ENCODE data around the gene SRD5A3.

Gene SRD5A3

GRCh38 chr4:55367084-55367722 is 21.2 kb downstream of the SRD5A3 start:
- Histone ChIP-seq H3K4me3 (no peak overlapping the region), H3K27ac (no peak overlapping the region)

GRCh38 chr4:55369968-55370367 is 23.9 kb downstream of the SRD5A3 start:
- no peak overlapping the region for H3K4me3 ChIP-seq
- H3K27ac ChIP-seq = no peak overlapping the region

GRCh38 chr4:55372259-55372658 is 26.2 kb downstream of the SRD5A3 start:
- Histone ChIP-seq H3K4me3 (no peak overlapping the region), H3K27ac (no peak overlapping the region)

GRCh38 chr4:55373461-55373860 is 27.4 kb downstream of the SRD5A3 start:
- Histone ChIP-seq H3K4me3 (no peak overlapping the region), H3K27ac (no peak overlapping the region)

GRCh38 chr4:55376698-55377097 is 30.7 kb downstream of the SRD5A3 start:
- H3K4me3 ChIP-seq = no peak overlapping the region
- H3K27ac ChIP-seq = no peak overlapping the region

- Histone ChIP-seq H3K27ac (no peak overlapping the region), H3K4me3 (no peak overlapping the region)
Observed at GRCh38 chr4:55378617-55379467, 32.8 kb downstream of the SRD5A3 start.

- no peak overlapping the region for H3K4me3 ChIP-seq
- H3K27ac ChIP-seq = no peak overlapping the region
Observed at GRCh38 chr4:55380576-55380975, 34.5 kb downstream of the SRD5A3 start.

GRCh38 chr4:55381502-55381901 is 35.5 kb downstream of the SRD5A3 start:
- Histone ChIP-seq H3K4me3 (no peak overlapping the region), H3K27ac (no peak overlapping the region)

GRCh38 chr4:55382488-55383003 is 36.5 kb downstream of the SRD5A3 start:
- no peak overlapping the region for H3K4me3 ChIP-seq
- H3K27ac ChIP-seq = no peak overlapping the region

GRCh38 chr4:55385201-55385649 is 39.2 kb downstream of the SRD5A3 start:
- H3K4me3 ChIP-seq = no peak overlapping the region
- H3K27ac ChIP-seq = no peak overlapping the region

GRCh38 chr4:55386073-55386472 is 40.0 kb downstream of the SRD5A3 start:
- Histone ChIP-seq H3K4me3 (no peak overlapping the region), H3K27ac (no peak overlapping the region)

- Histone ChIP-seq H3K27ac (no peak overlapping the region), H3K4me3 (no peak overlapping the region)
Observed at GRCh38 chr4:55386840-55387239, 40.8 kb downstream of the SRD5A3 start.

GRCh38 chr4:55393461-55394320 is 47.6 kb downstream of the SRD5A3 start:
- no peak overlapping the region for H3K4me3 ChIP-seq
- no peak overlapping the region for H3K27ac ChIP-seq

- Histone ChIP-seq H3K27ac (peak overlapping the region in 20 of 21 experiments; percentile 91 to 100 (median 97)), H3K4me3 (peak overlapping the region; percentile 73 to 100 (median 92))
Observed at GRCh38 chr4:55395218-55395528, 49.1 kb downstream of the SRD5A3 start.

GRCh38 chr4:55395529-55396307 is 49.7 kb downstream of the SRD5A3 start, which contains the start of gene TMEM165:
TMEM165 (plus strand) TSS chr4:55395957; CDS start chr4:55396190, 233 bp downstream.
- peak within 1 kb of the TSS; percentile 73 to 100 (median 92) for H3K4me3 ChIP-seq
- peak within 1 kb of the TSS; percentile 86 to 100 (median 97) for H3K27ac ChIP-seq

- H3K4me3 ChIP-seq = peak overlapping the region; percentile 73 to 100 (median 92)
- H3K27ac ChIP-seq = peak overlapping the region; percentile 86 to 100 (median 97)
Observed at GRCh38 chr4:55396308-55397125, 50.5 kb downstream of the SRD5A3 start.

GRCh38 chr4:55397126-55397436 is 51.0 kb downstream of the SRD5A3 start:
- H3K4me3 ChIP-seq = peak overlapping the region; percentile 73 to 100 (median 92)
- peak overlapping the region in 20 of 21 experiments; percentile 91 to 100 (median 97) for H3K27ac ChIP-seq

GRCh38 chr4:55397520-55398321 is 51.7 kb downstream of the SRD5A3 start:
- Histone ChIP-seq H3K27ac (peak overlapping the region in 20 of 21 experiments; percentile 91 to 100 (median 97)), H3K4me3 (peak overlapping the region; percentile 73 to 100 (median 92))
